NCI-H2029 treated with DMSO at 0.1 percent for 48 hours (cell line): ENCODE data around the gene SFSWAP.
"Not testable (repeated sequence)": the region's sequence is repeated elsewhere in the genome, so short reads cannot be mapped to it uniquely, and the experiment has no call there.

Experiments used
- DNase-seq: peaks from one replicate; lab custom pipeline; 2025; lab: John Stamatoyannopoulos, UW

SFSWAP gene

DNA sequence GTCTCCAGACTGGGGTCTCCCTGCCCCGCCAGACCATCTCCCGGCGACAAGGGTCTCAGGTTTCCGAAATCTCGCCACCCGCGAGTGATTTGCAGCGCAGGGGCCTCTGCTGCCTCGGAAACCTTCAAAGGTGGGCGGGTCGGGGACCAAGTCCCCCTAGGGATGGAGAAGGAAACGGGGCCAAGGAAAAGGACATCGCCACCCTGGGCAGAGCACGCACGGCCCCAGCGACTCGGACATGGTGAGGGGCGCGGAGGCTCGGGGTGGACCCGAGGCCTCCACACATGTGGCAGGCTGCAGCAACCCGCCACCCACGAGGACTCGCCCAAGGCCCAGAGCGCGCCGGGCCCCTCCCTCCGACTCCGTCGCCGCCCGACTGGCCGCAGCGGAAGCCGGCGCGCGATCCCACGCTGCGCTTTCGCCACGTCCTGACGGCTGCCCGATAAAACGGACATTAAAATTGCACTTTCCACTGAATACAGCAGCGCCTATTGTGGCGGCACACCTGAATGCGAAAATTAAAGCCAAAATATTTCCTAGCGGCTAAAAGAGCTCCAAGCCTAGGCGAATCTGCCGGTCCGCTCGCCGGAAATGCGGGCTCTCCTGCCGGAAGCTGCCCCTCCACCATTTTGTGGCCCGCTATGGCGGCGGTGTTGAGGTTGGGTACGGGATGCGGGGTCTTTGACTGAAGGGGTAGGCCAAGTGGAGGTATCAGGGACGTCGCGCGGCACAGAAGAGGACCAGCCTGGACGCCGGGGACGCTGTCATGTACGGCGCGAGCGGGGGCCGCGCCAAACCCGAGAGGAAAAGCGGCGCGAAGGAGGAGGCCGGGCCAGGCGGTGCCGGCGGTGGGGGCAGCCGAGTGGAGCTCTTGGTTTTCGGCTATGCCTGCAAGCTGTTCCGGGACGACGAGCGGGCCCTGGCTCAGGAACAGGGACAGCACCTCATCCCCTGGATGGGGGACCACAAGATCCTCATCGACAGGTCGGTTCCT, at the start of gene SFSWAP:
Gene SFSWAP (plus strand): TSS at position 627 of the 994 bp plus-strand sequence. CDS start 140 bp downstream, at position 767.
- peak; percentile 38 for DNase-seq

DNA sequence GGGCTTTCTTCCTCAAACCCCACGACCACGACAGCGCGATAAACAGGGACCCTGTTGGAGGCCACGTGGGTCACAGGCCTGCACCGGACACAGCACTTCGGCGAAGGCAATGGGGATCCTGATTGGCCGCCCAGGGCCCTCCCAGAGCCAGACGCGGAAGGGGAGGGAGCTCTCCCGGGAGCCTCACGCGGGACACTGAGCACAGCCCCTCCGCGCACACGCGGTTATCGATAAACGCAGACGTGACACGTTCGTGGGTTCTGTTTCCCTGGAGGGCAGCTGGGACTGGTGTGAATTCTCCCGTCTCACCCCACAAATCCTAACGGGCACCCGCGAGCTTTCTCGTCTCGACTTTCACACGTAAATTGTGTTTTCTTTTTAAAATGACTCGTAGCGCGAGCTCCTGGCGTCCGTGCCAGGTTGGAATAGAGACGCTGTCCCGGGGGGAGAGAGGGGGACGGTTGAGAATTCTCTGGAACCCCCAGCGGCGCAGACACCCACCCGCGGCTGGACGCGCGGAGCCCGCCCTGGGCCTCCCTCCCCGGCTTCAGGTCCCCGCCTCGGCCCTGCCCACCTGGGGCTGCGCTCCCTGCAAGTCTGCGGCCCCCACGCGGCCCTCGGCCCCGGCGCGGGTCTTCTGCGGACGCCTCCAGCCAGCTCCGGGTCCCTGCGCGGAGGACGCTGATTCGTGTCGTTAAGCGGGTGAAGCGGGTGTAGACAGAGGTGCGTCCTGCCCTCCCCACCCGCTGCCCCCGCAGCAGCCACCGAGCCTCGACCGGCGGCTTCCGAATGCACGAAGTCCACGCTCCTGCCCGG, 49.5 kb upstream of the SFSWAP start:
- DNase-seq = not testable (repeated sequence)

DNA sequence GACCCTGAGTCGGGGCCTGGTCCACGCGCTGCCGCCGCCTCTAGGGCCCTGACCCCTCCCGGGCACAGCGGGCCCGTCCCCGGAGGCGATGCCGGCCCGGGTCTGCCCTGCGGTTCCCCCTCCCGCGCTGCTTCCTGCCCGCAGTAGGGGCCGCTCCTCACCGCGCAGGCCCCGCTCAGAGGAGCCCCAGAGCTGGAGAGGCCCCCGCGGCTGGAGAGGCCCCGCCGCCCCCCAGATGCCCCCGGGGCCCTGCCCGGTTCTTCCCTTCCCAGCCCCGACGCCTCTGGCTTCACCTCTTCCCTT, 49.0 kb upstream of the SFSWAP start:
- not testable (repeated sequence) for DNase-seq

DNA sequence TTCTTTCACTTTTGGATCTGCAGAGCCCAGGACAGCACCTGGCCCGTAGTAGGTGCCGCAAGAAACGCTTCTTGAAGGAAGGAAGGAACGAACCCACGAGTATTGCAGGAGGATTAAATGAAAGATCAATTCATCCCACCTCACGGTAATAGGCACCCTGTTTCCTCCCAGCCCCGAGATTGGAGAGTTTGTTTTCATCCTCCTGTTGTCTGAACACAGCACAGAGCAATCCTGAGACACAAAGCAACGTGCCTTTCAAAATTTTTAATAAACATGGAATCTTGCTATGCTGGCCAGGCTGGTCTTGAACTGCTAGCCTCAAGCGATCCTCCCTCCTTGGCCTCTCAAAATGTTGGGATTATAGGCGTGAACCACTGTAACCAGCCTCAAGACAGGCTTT, 48.5 kb upstream of the SFSWAP start:
- DNase-seq = not testable (repeated sequence)

DNA sequence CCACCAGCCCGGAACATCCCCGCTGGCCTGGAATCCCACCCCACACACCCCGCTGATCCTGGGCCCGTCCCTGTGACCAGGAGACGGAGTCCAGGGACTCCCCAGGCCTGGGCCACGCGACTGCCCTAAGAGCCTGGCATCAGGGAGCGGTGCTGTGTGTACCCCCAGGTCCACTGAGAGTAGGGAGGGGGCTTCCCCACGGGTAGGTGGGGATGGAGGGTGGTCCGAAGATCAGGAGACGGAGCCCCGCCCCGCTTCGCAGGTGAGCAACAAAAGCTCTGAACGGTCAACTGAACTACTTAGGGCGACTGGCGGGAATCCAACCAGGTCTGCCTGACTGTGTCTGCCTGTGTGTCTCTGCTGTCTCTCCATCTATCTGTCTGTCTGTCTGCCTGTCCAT, 45.2 kb upstream of the SFSWAP start:
- not testable (repeated sequence) for DNase-seq

DNA sequence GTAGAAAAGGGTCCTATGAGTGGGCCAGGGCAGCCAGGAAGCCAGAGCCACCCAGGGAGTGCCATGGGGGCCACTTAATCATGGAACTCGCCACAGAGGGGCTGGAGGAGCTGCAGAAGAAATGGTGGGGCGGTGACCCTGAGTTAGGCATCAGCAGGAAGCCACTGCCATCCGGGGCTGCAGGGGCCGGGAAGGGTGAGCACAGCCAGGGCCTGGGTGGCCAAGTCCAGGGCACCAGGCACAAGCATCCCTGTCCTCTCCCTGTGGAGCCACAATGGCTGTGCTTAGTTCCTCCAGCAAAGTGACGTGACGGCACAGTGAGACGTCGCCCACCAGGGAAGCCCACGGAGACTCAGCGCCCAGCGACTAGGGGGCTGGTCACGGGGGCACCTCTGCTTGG, 44.4 kb upstream of the SFSWAP start:
- DNase-seq = not testable (repeated sequence)

DNA sequence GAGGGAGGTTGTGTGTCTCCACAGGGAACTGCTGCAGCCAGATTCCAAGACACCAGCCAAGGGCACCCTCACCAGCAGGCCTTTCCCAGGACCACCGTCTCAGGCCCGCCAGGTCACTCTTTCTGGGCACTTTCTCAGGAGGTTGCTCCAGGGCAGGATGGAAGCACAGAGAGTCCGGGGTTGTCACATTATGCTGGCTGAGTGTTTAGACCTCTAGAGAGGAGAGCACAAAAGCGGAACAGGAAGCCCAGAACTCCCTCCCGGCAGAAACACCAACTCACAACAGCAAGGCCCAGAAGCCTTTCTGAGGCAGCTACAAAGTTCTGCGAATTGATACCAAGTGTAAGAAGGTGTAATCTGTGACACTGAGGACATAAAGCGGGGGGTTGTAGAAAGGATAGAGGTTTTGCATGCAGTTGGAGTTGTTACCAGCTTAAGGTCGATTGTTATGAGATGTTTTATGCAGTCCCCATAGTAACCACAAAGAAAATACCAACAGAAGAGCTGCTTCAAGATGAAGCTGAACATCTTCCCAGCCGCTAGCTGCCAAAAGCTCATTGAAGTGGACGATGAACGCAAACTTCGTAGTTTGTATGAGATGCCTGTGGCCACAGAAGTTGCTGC, 43.8 kb upstream of the SFSWAP start:
- DNase-seq = not testable (repeated sequence)

DNA sequence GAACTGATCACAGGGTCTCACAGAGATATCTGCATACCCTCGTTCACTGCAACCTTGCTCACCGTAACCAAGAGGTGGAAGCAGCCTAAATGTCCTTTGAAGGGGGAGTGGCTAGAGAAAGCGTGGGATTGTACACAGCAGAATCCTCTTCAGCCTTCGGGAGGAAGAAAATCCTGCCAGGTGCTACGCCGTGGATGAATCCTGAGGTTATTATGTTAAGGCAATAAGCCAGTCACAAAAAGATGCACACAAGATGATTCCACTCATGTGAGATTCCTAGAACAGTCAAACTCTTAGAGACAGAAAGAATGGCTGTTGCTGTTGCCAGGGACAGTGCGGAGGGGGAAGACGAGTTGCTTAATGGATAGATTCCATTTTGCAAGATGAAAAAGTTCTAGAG, 39.6 kb upstream of the SFSWAP start:
- no peak for DNase-seq

DNA sequence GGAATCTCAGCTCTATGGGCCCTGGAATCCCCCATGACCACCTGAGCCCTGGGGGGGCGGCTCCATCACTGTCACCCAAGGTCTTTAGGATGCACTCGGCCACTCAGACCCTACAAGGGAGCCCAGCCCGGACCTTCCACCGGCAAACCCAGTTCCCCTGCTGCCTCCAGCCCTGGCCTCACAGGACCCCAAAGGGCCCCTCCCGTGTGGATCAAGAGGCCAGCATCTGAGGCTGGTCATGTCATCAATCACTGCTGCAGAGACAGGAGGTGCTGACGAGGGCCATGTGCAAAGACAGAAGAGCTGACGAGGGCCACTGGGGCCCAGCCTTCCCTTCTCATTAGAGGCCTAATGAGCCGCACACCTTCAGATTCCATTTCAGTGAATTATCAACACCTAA, 39.0 kb upstream of the SFSWAP start:
- no peak for DNase-seq

DNA sequence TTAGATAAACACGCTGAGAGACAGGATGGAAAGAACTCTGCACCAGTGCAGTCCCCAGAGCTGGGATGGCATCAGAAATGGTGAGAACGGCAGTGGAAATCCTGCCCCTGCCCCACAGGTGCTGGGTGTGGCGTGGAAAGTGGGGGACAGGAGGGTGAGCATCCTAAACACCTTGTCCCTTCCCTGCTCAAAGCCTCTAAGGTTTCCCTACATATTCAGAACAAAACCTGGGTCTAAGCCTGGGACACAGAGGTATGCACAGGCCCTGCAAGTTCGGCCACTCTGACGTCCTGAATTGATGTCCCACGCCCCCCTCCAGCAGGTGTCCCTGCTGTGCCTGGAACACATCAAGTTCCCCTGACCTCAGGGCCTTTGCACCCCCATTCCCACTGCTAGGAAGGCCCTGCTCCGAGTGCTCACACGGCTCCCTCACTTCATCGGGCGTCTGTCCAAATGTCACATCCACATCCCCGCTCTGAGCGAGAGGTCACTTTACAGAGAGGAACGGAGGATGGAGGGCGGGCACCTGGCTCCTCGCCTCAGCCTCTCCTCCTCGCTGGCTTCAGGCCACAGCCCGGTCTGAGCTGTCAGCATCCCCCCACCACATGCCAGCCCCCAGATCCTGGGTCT, 38.5 kb upstream of the SFSWAP start:
- no peak for DNase-seq

DNA sequence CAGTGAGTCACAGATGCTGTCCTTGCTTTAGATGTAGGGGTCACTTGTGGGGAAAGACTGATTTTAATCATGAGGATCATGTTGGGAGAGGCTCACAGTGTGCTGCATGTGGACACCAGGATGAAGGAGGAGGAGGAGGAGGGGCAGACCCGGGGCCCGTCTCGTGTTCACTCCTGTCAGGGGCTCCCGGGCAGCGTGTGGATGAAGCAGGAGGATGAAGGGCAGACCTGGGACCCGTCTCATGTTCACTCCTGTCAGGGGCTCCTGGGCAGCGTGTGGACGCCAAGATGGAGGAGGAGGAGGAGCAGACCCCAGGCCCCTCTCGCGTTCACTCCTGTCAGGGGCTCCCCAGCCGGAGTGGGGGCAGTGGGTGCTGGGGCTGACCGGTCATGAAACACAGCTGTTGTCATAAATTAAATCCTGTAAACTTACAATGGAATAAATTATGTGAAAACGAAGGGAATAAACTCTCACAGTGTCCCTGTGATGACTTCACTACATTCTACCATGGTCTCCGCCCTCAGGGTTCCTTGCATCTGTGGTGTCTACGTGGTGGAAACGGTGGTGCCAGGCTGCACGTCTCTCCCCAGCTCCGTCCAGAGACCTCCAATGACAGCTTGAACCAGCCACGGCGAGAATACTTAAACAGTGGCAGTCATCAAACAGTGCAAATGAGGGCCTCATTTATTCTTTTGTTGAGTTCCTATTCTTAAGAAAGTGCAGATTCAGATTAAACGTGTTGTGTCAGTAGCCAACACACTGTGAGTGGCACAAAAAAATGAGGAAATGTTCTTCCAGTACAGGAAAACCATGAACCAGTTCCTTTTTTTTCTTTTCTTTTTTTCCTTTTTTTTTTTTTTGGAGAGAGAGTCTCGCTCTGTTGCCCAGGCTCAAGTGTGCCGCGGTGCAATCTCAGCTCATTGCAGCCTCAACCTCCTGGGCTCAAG, 37.7 kb upstream of the SFSWAP start:
- DNase-seq = no peak

DNA sequence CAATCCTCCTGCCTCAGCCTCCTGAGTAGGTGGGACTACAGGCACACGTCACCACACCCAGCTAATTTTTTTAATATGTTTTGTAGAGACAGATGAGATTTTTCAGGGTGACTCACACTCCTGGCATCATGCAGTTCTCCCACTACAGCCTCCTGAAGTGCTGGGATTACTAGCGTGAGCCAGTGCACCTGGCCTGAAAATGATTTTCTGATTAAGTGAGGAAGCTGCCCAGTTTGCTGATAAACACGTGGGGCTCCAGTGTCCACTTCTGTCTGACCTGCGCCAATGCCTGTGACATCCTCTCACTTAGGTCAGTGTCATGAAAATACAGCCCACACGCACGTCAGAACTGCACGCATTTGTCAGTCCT, 37.0 kb upstream of the SFSWAP start:
- DNase-seq = no peak

DNA sequence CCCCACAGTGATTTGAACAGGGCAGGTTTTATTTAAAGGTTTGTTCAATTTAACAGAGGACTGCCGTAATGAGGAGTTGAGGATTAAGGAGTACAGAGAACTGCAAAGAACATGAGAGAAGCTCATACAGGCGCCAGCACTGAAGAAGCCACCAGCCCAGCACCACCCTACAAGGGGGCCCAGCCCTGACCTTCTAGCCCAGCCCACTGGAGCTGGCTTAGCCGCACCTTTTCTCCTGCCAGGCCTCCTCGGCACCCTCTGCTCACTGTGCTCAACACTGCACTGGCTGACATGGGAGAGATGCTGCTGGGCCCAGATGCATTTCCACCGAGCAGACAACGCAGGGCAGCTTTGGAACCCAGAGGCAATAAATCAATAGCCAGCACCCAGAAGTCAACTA, 36.5 kb upstream of the SFSWAP start:
- no peak for DNase-seq

DNA sequence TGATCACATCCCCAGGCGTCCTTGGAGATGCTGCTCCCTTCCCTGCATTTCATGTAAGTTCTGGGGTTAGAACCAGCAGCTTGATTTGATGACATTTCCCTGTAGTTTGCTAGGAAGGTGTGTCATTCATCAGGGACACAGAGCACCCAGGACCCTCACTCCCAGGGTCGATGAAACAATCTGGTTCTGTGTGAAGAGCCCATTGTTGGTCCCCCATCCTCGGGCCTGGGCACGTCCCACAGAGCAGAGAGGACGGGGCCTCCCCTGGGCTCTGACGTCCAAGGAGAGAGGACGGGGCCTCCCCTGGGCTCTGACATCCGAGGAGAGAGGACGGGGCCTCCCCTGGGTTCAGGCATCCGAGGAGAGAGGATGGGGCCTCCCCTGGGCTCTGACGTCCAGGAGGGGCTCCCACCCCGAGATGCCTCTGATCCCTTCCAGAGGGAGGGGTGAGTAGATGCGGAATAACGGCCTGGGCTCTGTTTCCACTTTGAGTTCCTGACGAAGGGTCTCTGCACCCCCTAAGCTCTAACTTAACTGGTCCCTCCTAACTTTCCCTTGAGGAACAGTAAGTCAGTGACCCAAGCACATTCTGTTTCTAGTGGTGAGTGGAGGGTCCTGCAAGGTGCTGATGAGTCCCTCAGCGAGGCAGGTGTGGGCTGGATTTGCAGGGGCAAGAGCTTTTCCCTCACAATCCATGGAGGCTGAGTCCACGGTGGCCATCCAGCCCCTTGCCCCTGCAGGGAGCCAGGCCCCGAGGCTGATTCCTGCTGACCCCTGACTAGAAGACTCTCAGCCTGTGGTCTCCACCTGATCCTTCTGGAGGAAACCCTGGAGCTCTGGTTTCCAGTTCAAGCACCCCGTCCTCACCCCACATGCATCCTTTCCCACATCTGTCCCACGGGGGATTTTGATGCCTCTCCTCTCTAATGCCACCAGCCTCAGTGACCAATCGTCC, 35.5 kb upstream of the SFSWAP start:
- no peak for DNase-seq

DNA sequence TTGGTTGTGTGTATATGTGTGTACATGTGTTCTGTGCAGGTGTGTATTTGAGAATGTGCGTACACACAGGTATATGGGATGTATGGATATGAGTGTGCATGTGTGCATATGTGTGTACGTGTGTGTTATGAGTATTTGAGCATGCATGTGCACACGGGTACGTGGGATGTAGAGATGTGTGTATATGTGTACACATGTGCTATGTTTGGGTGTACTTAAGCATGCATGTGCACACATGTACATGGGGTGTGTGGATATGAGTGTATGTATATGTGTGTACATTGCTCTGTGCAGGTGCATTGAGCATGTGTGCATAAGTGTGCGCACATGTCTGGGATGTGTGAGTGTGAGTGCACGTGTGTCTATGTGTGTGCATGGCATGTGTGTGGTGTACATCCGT, 34.3 kb upstream of the SFSWAP start:
- no peak for DNase-seq

DNA sequence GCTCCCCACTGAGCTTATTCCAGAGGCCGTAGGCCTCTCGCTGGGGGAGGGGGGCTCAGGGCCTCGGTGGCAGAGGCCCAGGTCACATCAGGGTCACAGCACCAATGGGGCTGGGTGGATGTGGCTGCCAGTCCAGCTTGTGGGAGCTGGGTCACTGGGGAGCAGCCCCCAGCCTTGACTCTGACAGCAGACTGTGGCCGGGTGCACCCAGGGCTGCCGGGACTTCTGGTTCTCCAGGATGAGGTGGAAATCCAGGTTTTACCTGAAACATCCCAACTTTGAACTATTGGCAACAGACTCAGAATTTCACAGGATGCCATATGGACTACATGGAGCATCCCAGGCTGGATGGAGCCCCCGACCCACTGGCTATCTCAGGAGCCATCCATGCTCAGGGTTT, 33.8 kb upstream of the SFSWAP start:
- not testable (repeated sequence) for DNase-seq

DNA sequence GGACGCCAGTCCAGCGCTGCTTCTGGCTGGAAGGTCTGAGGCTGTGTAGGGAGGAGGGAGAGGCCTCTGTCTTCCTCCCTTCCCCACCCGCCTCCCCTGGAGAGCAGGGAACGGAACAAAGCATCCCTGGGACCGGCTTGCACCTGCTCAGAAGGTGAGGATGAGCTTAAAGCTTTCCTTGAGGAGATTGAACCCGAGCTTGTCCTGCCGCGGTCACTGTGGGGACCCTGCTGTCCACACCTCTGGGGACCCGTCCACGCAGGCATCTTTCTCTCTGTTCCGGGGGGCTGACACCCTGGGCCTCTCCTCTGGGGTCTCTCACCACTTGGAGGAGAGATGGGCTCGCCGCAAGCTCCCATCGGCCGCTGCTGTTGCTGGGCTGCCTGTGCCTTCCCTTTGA, 33.2 kb upstream of the SFSWAP start:
- no peak for DNase-seq

DNA sequence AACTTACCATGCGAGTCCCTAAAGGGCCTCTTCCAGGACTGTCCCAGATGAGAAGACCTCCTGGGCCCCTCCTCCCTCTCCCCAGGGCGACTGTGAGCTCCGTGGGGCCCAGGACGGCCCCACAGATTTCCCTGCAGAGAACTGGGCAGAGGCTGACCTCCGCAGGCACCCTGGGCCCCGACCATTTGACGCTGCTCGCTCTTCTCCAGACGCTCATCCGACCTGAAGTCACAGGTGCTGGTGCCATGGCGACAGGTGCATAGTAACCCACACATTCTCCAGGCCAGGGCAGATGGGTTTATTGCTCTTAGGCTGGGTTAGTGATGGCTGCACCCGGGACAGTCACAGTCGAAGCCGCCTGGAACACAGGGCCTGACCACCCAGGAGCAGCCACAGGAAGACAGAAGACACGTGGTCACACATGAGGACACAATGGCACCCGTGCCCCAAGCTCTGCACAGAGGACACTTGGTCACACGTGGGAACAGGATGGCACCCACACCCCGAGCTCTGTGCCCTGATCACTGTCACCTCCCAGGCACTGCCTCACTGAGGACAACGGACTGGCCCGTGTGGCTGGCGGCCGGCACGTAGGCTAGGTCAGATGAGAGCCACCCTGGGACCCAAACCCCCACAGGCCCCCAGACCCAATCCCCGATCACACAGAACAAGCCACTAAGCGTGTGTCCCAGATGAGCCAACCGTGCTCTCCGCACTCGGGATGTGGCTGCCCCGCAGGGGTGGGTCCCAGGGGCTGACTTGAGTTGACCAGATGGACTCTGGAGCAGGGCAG, 32.3 kb upstream of the SFSWAP start:
- DNase-seq = not testable (repeated sequence)

DNA sequence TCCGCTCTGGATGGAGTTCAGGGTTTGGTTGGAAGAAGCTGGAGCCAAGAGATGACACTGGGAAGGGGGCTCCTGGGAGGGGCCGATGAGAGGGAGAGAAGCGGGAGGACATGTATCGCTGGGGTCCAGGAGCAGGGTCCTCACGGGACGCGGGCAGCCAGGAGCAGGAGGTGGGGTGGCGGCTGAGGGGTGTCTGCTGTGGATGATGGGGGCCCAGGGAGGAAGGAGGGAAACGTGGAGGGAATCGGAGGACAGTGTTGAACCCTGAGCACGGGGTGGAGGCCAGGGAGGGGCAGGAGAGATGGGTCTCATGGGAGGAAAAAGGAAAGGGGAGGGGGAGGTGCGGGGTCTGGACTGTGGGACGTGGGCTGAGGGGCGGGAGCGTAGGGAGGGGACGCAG, 31.7 kb upstream of the SFSWAP start:
- not testable (repeated sequence) for DNase-seq
